Loucy (cell line): ENCODE measurements around the gene IRGC.

Source experiments
- CTCF ChIP-seq: fragments of 200-600 bp; sonication (generic); conservative IDR thresholded peaks from 2 replicates; pipeline ENCODE4 v1.5.1; 2014; ENCODE audit warnings: mild to moderate bottlenecking, antibody characterized with exemption, low read length
- EZH2phosphoT487 ChIP-seq: fragments of 200-600 bp; IDR thresholded peaks from 2 replicates; pipeline ENCODE4 v1.6.1; 2018; ENCODE audit warnings: antibody characterized with exemption, mild to moderate bottlenecking, moderate library complexity, borderline replicate concordance

- TF ChIP-seq CTCF (no peak), EZH2phosphoT487 (no peak)
These were observed 19.1 kb downstream of the IRGC start for GRCh38 chr19:43735013-43735412.
